Measurements from ENCODE around the gene TBCA.

The TBCA gene

GRCh38 chr5:77643654-77644370, 132.3 kb downstream of the TBCA start:
- DNase-seq (ENCODE audit: low spot score): no peak

- no peak for DNase-seq (ENCODE audit: low spot score)
Measured at GRCh38 chr5:77642738-77643653, 133.1 kb downstream of the TBCA start.

- DNase-seq (ENCODE audit: low spot score): no peak
Measured at GRCh38 chr5:77641963-77642737, 134.0 kb downstream of the TBCA start.

GRCh38 chr5:77641397-77641943, 134.7 kb downstream of the TBCA start:
- no peak for DNase-seq (ENCODE audit: low spot score)
